ENCODE data around the gene PPIL6.

PPIL6 gene

DNA sequence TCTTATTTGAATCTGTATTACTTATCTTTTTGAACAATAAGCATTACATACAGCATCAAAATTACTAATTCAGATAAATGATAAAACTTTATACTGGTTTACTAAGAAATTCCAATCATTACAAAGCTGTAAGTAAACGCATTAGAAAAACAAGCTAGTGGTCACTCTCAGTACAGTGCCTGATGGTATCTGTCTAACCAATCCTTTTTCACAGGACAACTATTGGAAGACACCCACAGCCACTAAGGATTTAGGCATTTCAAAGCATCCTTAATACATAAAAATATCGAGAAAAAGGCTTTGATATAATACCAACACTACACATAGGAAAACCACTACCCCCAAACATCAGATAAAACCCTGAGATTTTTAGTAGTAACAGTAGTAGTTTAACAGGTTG, 60.7 kb downstream of the PPIL6 start:
- Histone ChIP-seq H3K27ac (ENCODE audit: low read length, poor library complexity, severe bottlenecking) (no peak overlapping the region), H2AK5ac (ENCODE audit: low read length, severe bottlenecking) (no peak overlapping the region), H2AFZ (ENCODE audit: low read depth, low read length) (no peak overlapping the region), H3K4me3 (ENCODE audit: insufficient read depth in 1 of 2, low read depth in 1 of 2, low read length in 2 of 2) (peak overlapping the region in 1 of 2 experiments; percentile 94), H4K91ac (ENCODE audit: low read length) (no peak overlapping the region), H2BK15ac (ENCODE audit: low read depth, poor library complexity, severe bottlenecking) (no peak overlapping the region), H4K8ac (ENCODE audit: low read length) (no peak overlapping the region), H3K14ac (ENCODE audit: low read length in 2 of 2) (no peak overlapping the region), H2BK5ac (ENCODE audit: low read depth, low read length, poor library complexity, severe bottlenecking) (no peak overlapping the region), H3K36me3 (ENCODE audit: control insufficient read depth in 1 of 2, insufficient read depth in 2 of 2, low read depth in 1 of 2, low read length in 2 of 2) (peaks cover 6 to 48% of the 10 kb centered on the region in 2 experiments), H3K18ac (ENCODE audit: low read depth in 1 of 2, low read length in 2 of 2) (no peak overlapping the region), H3K79me1 (replicated peaks; ENCODE audit: low read length, poor library complexity, severe bottlenecking) (peaks cover 2% of the 10 kb centered on the region), H3K4ac (ENCODE audit: low read depth in 1 of 2, low read length in 2 of 2) (no peak overlapping the region), H3K9ac (ENCODE audit: low read length) (peak overlapping the region; percentile 96), H3K23ac (ENCODE audit: low read length in 2 of 2) (no peak overlapping the region), H2BK12ac (ENCODE audit: low read length in 2 of 2) (no peak overlapping the region), H2BK120ac (ENCODE audit: low read depth, low read length) (no peak overlapping the region), H3K4me2 (ENCODE audit: low read length, poor library complexity, severe bottlenecking) (peak overlapping the region; percentile 71), H3K4me1 (ENCODE audit: control insufficient read depth, insufficient read depth, low read depth, low read length) (no peaks in the 10 kb centered on the region), H3K27me3 (ENCODE audit: control insufficient read depth in 1 of 2, insufficient read depth in 1 of 2, low read length in 2 of 2) (no peaks in the 10 kb centered on the region), H3K9me3 (ENCODE audit: control insufficient read depth, low read length) (no peaks in the 10 kb centered on the region)
- 80% methylated on average over 2 of the region's 2 CpGs for WGBS
- DNase-seq = no peak

DNA sequence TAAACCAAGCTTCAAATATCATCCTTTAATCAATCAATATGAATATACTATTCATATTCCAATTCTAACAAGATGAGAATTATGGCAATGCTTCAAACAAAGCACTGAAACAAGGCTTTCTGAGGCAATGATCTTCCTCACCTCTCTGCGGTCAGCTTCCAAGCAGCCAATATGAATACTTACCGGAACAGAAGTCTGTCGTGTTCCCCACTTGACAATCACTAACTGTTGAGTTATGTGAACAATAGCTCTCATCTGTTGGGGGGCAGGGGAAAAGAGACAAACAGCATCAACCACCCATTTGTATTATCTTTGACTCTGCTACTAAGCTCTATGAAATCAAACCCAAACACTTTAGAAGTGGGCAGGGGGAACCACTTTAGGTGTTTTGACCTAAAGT, 62.7 kb downstream of the PPIL6 start:
- Histone ChIP-seq H2BK12ac (ENCODE audit: low read length in 2 of 2) (no peak overlapping the region), H3K4ac (ENCODE audit: low read depth in 1 of 2, low read length in 2 of 2) (no peak overlapping the region), H2AFZ (ENCODE audit: low read depth, low read length) (no peak overlapping the region), H3K27me3 (ENCODE audit: control insufficient read depth in 1 of 2, insufficient read depth in 1 of 2, low read length in 2 of 2) (no peaks in the 10 kb centered on the region), H2BK5ac (ENCODE audit: low read depth, low read length, poor library complexity, severe bottlenecking) (no peak overlapping the region), H3K9me3 (ENCODE audit: control insufficient read depth, low read length) (no peaks in the 10 kb centered on the region), H3K14ac (ENCODE audit: low read length in 2 of 2) (no peak overlapping the region), H2BK15ac (ENCODE audit: low read depth, poor library complexity, severe bottlenecking) (no peak overlapping the region), H3K18ac (ENCODE audit: low read depth in 1 of 2, low read length in 2 of 2) (no peak overlapping the region), H3K4me1 (ENCODE audit: control insufficient read depth, insufficient read depth, low read depth, low read length) (no peaks in the 10 kb centered on the region), H3K4me2 (ENCODE audit: low read length, poor library complexity, severe bottlenecking) (no peak overlapping the region), H3K23ac (ENCODE audit: low read length in 2 of 2) (no peak overlapping the region), H2AK5ac (ENCODE audit: low read length, severe bottlenecking) (no peak overlapping the region), H3K36me3 (ENCODE audit: control insufficient read depth in 1 of 2, insufficient read depth in 2 of 2, low read depth in 1 of 2, low read length in 2 of 2) (peaks cover 9 to 68% of the 10 kb centered on the region in 2 experiments), H4K8ac (ENCODE audit: low read length) (no peak overlapping the region), H3K4me3 (ENCODE audit: insufficient read depth in 1 of 2, low read depth in 1 of 2, low read length in 2 of 2) (no peak overlapping the region), H3K9ac (ENCODE audit: low read length) (peak overlapping the region; percentile 8), H4K91ac (ENCODE audit: low read length) (no peak overlapping the region), H3K27ac (ENCODE audit: low read length, poor library complexity, severe bottlenecking) (no peak overlapping the region), H2BK120ac (ENCODE audit: low read depth, low read length) (no peak overlapping the region), H3K79me1 (replicated peaks; ENCODE audit: low read length, poor library complexity, severe bottlenecking) (peaks cover 4% of the 10 kb centered on the region)
- DNase-seq = no peak
- WGBS = 97% methylated on average over 3 of the region's 3 CpGs

DNA sequence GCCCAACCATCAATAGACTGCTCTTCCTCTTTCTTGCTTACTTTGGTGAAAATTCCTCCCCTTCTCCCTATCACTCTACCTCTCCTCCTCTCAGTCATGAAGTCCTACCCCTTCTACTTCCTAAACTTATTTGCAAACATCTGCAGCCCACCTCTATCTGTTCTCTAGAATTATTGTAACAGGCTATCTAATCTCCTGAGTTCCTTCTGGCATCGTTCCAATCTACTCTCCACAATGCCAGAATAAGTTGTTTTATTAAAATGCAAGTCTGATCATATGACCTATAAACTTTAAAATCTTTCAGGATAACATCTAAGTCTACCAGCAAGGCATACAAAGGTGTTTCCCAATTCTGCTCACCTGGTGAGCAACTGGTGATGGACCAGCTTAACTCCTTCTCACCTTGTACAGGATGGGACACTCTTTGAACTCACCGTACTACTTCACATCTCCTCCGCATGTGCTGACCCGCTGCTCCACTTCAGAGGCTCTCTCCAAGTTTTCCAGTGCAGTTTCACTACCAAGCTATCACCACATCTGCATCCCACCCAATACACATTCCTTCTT, 66.0 kb downstream of the PPIL6 start:
- Histone ChIP-seq H3K18ac (ENCODE audit: low read depth in 1 of 2, low read length in 2 of 2) (no peak overlapping the region), H3K4me2 (ENCODE audit: low read length, poor library complexity, severe bottlenecking) (no peak overlapping the region), H2BK12ac (ENCODE audit: low read length in 2 of 2) (no peak overlapping the region), H4K91ac (ENCODE audit: low read length) (no peak overlapping the region), H3K36me3 (ENCODE audit: control insufficient read depth in 1 of 2, insufficient read depth in 2 of 2, low read depth in 1 of 2, low read length in 2 of 2) (peaks cover 9 to 100% of the 10 kb centered on the region in 2 experiments), H2AFZ (ENCODE audit: low read depth, low read length) (no peak overlapping the region), H2BK15ac (ENCODE audit: low read depth, poor library complexity, severe bottlenecking) (no peak overlapping the region), H3K27me3 (ENCODE audit: control insufficient read depth in 1 of 2, insufficient read depth in 1 of 2, low read length in 2 of 2) (no peaks in the 10 kb centered on the region), H3K27ac (ENCODE audit: low read length, poor library complexity, severe bottlenecking) (no peak overlapping the region), H3K4me3 (ENCODE audit: insufficient read depth in 1 of 2, low read depth in 1 of 2, low read length in 2 of 2) (no peak overlapping the region), H3K14ac (ENCODE audit: low read length in 2 of 2) (no peak overlapping the region), H2AK5ac (ENCODE audit: low read length, severe bottlenecking) (no peak overlapping the region), H3K4ac (ENCODE audit: low read depth in 1 of 2, low read length in 2 of 2) (no peak overlapping the region), H2BK120ac (ENCODE audit: low read depth, low read length) (no peak overlapping the region), H3K9ac (ENCODE audit: low read length) (peak overlapping the region; percentile 16), H3K79me1 (replicated peaks; ENCODE audit: low read length, poor library complexity, severe bottlenecking) (peaks cover 4% of the 10 kb centered on the region), H3K4me1 (ENCODE audit: control insufficient read depth, insufficient read depth, low read depth, low read length) (no peaks in the 10 kb centered on the region), H4K8ac (ENCODE audit: low read length) (no peak overlapping the region), H3K9me3 (ENCODE audit: control insufficient read depth, low read length) (no peaks in the 10 kb centered on the region), H2BK5ac (ENCODE audit: low read depth, low read length, poor library complexity, severe bottlenecking) (no peak overlapping the region), H3K23ac (ENCODE audit: low read length in 2 of 2) (no peak overlapping the region)
- no peak for DNase-seq
- WGBS = 84% methylated on average over 4 of the region's 4 CpGs

DNA sequence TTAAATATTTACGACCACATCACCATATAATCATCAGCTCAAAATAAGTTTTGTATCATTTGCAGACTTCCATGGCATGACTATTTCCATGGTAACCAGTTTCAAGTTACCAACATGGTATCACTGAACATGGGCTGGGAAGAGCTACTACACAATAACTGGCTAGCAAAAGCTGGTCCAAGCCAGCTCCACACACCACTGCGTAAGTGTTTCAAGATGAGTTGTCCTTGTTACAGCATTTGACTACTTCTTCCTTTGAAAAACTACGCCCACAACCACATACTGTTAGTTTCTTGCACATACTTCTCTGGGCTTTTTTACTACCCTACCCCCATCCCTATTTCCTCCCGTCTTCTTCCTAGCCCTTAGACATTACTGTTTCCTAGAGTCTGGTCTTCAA, 66.7 kb downstream of the PPIL6 start:
- H3K9me3 ChIP-seq (ENCODE audit: control insufficient read depth, low read length) = no peaks in the 10 kb centered on the region
- no peaks in the 10 kb centered on the region for H3K27me3 ChIP-seq (ENCODE audit: control insufficient read depth in 1 of 2, insufficient read depth in 1 of 2, low read length in 2 of 2)
- peak overlapping the region; percentile 33 for H3K9ac ChIP-seq (ENCODE audit: low read length)
- no peak overlapping the region for H3K14ac ChIP-seq (ENCODE audit: low read length in 2 of 2)
- WGBS = 99% methylated on average over 4 of the region's 4 CpGs
- no peak overlapping the region for H4K8ac ChIP-seq (ENCODE audit: low read length)
- H2AK5ac ChIP-seq (ENCODE audit: low read length, severe bottlenecking) = no peak overlapping the region
- peaks cover 4% of the 10 kb centered on the region for H3K79me1 ChIP-seq (replicated peaks; ENCODE audit: low read length, poor library complexity, severe bottlenecking)
- no peak overlapping the region for H3K4ac ChIP-seq (ENCODE audit: low read depth in 1 of 2, low read length in 2 of 2)
- no peak overlapping the region for H2BK15ac ChIP-seq (ENCODE audit: low read depth, poor library complexity, severe bottlenecking)
- no peak overlapping the region for H2BK120ac ChIP-seq (ENCODE audit: low read depth, low read length)
- no peak for DNase-seq
- H3K23ac ChIP-seq (ENCODE audit: low read length in 2 of 2) = no peak overlapping the region
- H3K36me3 ChIP-seq (ENCODE audit: control insufficient read depth in 1 of 2, insufficient read depth in 2 of 2, low read depth in 1 of 2, low read length in 2 of 2) = peaks cover 9 to 100% of the 10 kb centered on the region in 2 experiments
- no peak overlapping the region for H2BK12ac ChIP-seq (ENCODE audit: low read length in 2 of 2)
- H3K4me2 ChIP-seq (ENCODE audit: low read length, poor library complexity, severe bottlenecking) = no peak overlapping the region
- H4K91ac ChIP-seq (ENCODE audit: low read length) = no peak overlapping the region
- H3K4me3 ChIP-seq (ENCODE audit: insufficient read depth in 1 of 2, low read depth in 1 of 2, low read length in 2 of 2) = no peak overlapping the region
- H2BK5ac ChIP-seq (ENCODE audit: low read depth, low read length, poor library complexity, severe bottlenecking) = no peak overlapping the region
- no peak overlapping the region for H3K18ac ChIP-seq (ENCODE audit: low read depth in 1 of 2, low read length in 2 of 2)
- no peak overlapping the region for H3K27ac ChIP-seq (ENCODE audit: low read length, poor library complexity, severe bottlenecking)
- no peak overlapping the region for H2AFZ ChIP-seq (ENCODE audit: low read depth, low read length)
- no peaks in the 10 kb centered on the region for H3K4me1 ChIP-seq (ENCODE audit: control insufficient read depth, insufficient read depth, low read depth, low read length)

Measured in mesenchymal stem cell (in vitro differentiated cells and primary cell).